Retinal pigment epithelial cell (primary cell): ENCODE data around the gene CD63.
A peak's percentile ranks its signal among the peaks of the same experiment; 100 is the strongest.

ENCODE experiments used
- DNase-seq: peaks from one replicate; pipeline ENCODE4 v3.0.0-alpha.2; 2010; ENCODE audit warnings: low read depth
- H3K4me3 ChIP-seq: 2 replicates; pipeline ENCODE4 v1.5.1; 2011; ENCODE audit warnings: mild to moderate bottlenecking, low read length, control low read depth, moderate library complexity
- CTCF ChIP-seq: conservative IDR thresholded peaks from 2 replicates; pipeline ENCODE4 v1.5.1; 2011; ENCODE audit warnings: low read depth, low read length, control low read depth, inconsistent platforms

The CD63 gene

GRCh38 chr12:55708695-55709233 lies 20.0 kb downstream of the CD63 start:
- no peak for TF ChIP-seq CTCF
- H3K4me3 ChIP-seq: peak overlapping the region; percentile 73
- DNase-seq: no peak

GRCh38 chr12:55707841-55708694 lies 20.7 kb downstream of the CD63 start, which contains the start of gene ITGA7:
TSS of gene ITGA7 (minus strand) at chr12:55707904. CDS start at chr12:55707682, 222 bp downstream.
- no peak for DNase-seq
- TF ChIP-seq CTCF: no peak
- peak within 1 kb of the TSS; percentile 73 for H3K4me3 ChIP-seq

GRCh38 chr12:55707219-55707671 lies 21.6 kb downstream of the CD63 start:
- no peak for DNase-seq
- peak overlapping the region; percentile 73 for H3K4me3 ChIP-seq
- no peak for TF ChIP-seq CTCF

DNA sequence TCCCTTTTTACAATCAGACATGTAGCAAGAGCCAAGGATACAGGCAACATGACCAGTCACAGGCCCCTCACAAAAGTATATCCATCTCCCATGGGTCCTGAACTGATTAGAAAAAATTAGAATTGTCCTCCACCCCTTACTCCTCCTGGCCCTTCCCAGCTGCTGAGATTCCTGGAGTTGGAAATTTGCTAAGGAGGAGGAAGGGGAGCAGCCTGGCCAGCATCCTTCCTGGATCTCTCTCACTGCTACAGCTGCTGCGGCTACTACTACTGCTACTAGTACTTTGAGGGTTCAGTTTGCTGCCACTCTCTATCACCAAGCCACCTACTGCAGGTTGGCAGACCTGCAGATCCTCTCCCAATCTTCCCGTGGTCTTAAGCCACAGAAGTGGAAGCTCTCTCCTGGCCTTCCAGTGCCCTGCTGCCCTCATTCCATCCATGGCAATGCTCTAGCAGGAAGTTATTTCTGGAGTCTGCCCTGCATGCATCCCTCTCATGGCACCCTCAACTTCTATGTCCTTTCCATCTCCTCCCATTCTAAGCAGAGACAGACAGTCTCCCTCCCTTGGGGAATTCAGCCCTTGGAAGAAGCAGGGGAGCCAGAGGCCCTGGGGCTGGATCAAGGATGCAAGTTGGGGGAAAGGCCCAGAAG lies 22.1 kb downstream of the CD63 start:
- H3K4me3 ChIP-seq: peak overlapping the region; percentile 73

GRCh38 chr12:55705782-55706402 lies 22.9 kb downstream of the CD63 start:
- DNase-seq: no peak
- peak overlapping the region; percentile 73 for H3K4me3 ChIP-seq

More for the DNA sequence above, 22.1 kb downstream of the CD63 start:
- DNase-seq: no peak
- TF ChIP-seq CTCF: no peak

More at GRCh38 chr12:55705782-55706402, 22.9 kb downstream of the CD63 start:
- TF ChIP-seq CTCF: peak; percentile 68
